Measurements from ENCODE around the gene SPTSSA.
"Not testable (repeated sequence)": the region's sequence is repeated elsewhere in the genome, so short reads cannot be mapped to it uniquely, and the experiment has no call there.

SPTSSA gene

GRCh38 chr14:34462132-34462893 lies at the start of gene SPTSSA:
SPTSSA (minus strand) TSS chr14:34462240; CDS start chr14:34462207, 33 bp downstream.
- H2AFZ ChIP-seq (ENCODE audit: low read depth, low read length): peak within 1 kb of the TSS; percentile 99
- peak within 1 kb of the TSS; percentile 95 for H3K9ac ChIP-seq (ENCODE audit: low read length)
- H3K79me2 ChIP-seq (ENCODE audit: low read length): peaks cover 43% of the 10 kb centered on the region
- H3K27me3 ChIP-seq (ENCODE audit: low read depth, low read length): no peaks in the 10 kb centered on the region
- H3K9me3 ChIP-seq (ENCODE audit: insufficient read depth, low read length): no peaks in the 10 kb centered on the region
- peaks cover 21% of the 10 kb centered on the region for H4K20me1 ChIP-seq (ENCODE audit: insufficient read depth, low read length)
- H3K4me2 ChIP-seq (ENCODE audit: low read length): peak within 1 kb of the TSS; percentile 99
- peak within 1 kb of the TSS; percentile 38 for H3K27ac ChIP-seq (ENCODE audit: low read length)
- H3K36me3 ChIP-seq (replicated peaks; ENCODE audit: low read depth, low read length): no peaks in the 10 kb centered on the region
- H3K4me1 ChIP-seq (ENCODE audit: low read length): peaks cover 19% of the 10 kb centered on the region
- TF ChIP-seq CTCF (IDR thresholded peaks at IDR 0.05; ENCODE audit: low read depth, low read length) (no peak), EZH2phosphoT487 (IDR thresholded peaks at IDR 0.05; ENCODE audit: low read depth) (no peak)
- peak within 1 kb of the TSS; percentile 100 for H3K4me3 ChIP-seq (ENCODE audit: low read length)

- no peaks in the 10 kb centered on the region for H3K27me3 ChIP-seq (ENCODE audit: low read depth, low read length)
- H3K4me2 ChIP-seq (ENCODE audit: low read length): no peak overlapping the region
- no peaks in the 10 kb centered on the region for H3K4me1 ChIP-seq (ENCODE audit: low read length)
- H3K9me3 ChIP-seq (ENCODE audit: insufficient read depth, low read length): no peaks in the 10 kb centered on the region
- H3K79me2 ChIP-seq (ENCODE audit: low read length): no peaks in the 10 kb centered on the region
- no peak overlapping the region for H3K27ac ChIP-seq (ENCODE audit: low read length)
- no peak overlapping the region for H2AFZ ChIP-seq (ENCODE audit: low read depth, low read length)
- TF ChIP-seq CTCF (IDR thresholded peaks at IDR 0.05; ENCODE audit: low read depth, low read length) (no peak), EZH2phosphoT487 (IDR thresholded peaks at IDR 0.05; ENCODE audit: low read depth) (no peak)
- H3K9ac ChIP-seq (ENCODE audit: low read length): no peak overlapping the region
- no peaks in the 10 kb centered on the region for H3K36me3 ChIP-seq (replicated peaks; ENCODE audit: low read depth, low read length)
- no peaks in the 10 kb centered on the region for H4K20me1 ChIP-seq (ENCODE audit: insufficient read depth, low read length)
- H3K4me3 ChIP-seq (ENCODE audit: low read length): no peak overlapping the region
Measured at GRCh38 chr14:34507884-34508283, 45.8 kb upstream of the SPTSSA start.

GRCh38 chr14:34507459-34507858 lies 45.4 kb upstream of the SPTSSA start:
- H3K27me3 ChIP-seq (ENCODE audit: low read depth, low read length): no peaks in the 10 kb centered on the region
- H3K9ac ChIP-seq (ENCODE audit: low read length): no peak overlapping the region
- no peaks in the 10 kb centered on the region for H3K36me3 ChIP-seq (replicated peaks; ENCODE audit: low read depth, low read length)
- no peak for TF ChIP-seq EZH2phosphoT487 (IDR thresholded peaks at IDR 0.05; ENCODE audit: low read depth)
- no peak for TF ChIP-seq CTCF (IDR thresholded peaks at IDR 0.05; ENCODE audit: low read depth, low read length)
- no peak overlapping the region for H3K27ac ChIP-seq (ENCODE audit: low read length)
- no peaks in the 10 kb centered on the region for H3K4me1 ChIP-seq (ENCODE audit: low read length)
- no peaks in the 10 kb centered on the region for H3K9me3 ChIP-seq (ENCODE audit: insufficient read depth, low read length)
- no peaks in the 10 kb centered on the region for H3K79me2 ChIP-seq (ENCODE audit: low read length)
- no peak overlapping the region for H2AFZ ChIP-seq (ENCODE audit: low read depth, low read length)
- no peak overlapping the region for H3K4me2 ChIP-seq (ENCODE audit: low read length)
- H4K20me1 ChIP-seq (ENCODE audit: insufficient read depth, low read length): no peaks in the 10 kb centered on the region
- H3K4me3 ChIP-seq (ENCODE audit: low read length): no peak overlapping the region

GRCh38 chr14:34505124-34505491 lies 43.1 kb upstream of the SPTSSA start:
- not testable (repeated sequence) for H3K4me1 ChIP-seq (ENCODE audit: low read length); H3K79me2 ChIP-seq (ENCODE audit: low read length); H2AFZ ChIP-seq (ENCODE audit: low read depth, low read length); H3K4me3 ChIP-seq (ENCODE audit: low read length); H3K36me3 ChIP-seq (replicated peaks; ENCODE audit: low read depth, low read length); H3K27ac ChIP-seq (ENCODE audit: low read length); H4K20me1 ChIP-seq (ENCODE audit: insufficient read depth, low read length); H3K4me2 ChIP-seq (ENCODE audit: low read length); H3K9ac ChIP-seq (ENCODE audit: low read length); H3K27me3 ChIP-seq (ENCODE audit: low read depth, low read length); H3K9me3 ChIP-seq (ENCODE audit: insufficient read depth, low read length)

GRCh38 chr14:34504027-34504426 lies 42.0 kb upstream of the SPTSSA start:
- not testable (repeated sequence) for H3K4me2 ChIP-seq (ENCODE audit: low read length); H3K4me1 ChIP-seq (ENCODE audit: low read length); H3K4me3 ChIP-seq (ENCODE audit: low read length); H3K9me3 ChIP-seq (ENCODE audit: insufficient read depth, low read length); H3K79me2 ChIP-seq (ENCODE audit: low read length); H4K20me1 ChIP-seq (ENCODE audit: insufficient read depth, low read length); H3K36me3 ChIP-seq (replicated peaks; ENCODE audit: low read depth, low read length); H3K9ac ChIP-seq (ENCODE audit: low read length); H2AFZ ChIP-seq (ENCODE audit: low read depth, low read length); H3K27me3 ChIP-seq (ENCODE audit: low read depth, low read length); H3K27ac ChIP-seq (ENCODE audit: low read length)

All from OCI-LY3 (cell line).